MM.1S (cell line): ENCODE results near the gene GPR4.

Source experiments
- DNase-seq: peaks from one replicate; pipeline ENCODE4 v3.0.0-alpha.2; 2015
- H2AFZ ChIP-seq: fragments of 300-600 bp; sonication (generic); 2 replicates; pipeline ENCODE4 v1.6.0; 2016; ENCODE audit warnings: antibody characterized with exemption, low read length
- H3F3A ChIP-seq: fragments of 300-600 bp; sonication (generic); 2 replicates; pipeline ENCODE4 v1.6.1; 2016; ENCODE audit warnings: mild to moderate bottlenecking, antibody characterized with exemption, low read length, moderate library complexity, mixed read lengths; ENCODE audit not compliant: insufficient read depth
- H3K27ac ChIP-seq: fragments of 300-600 bp; sonication (generic); 2 replicates; pipeline ENCODE4 v1.5.1; 2016; ENCODE audit warnings: mild to moderate bottlenecking, low read length
- H3K27me3 ChIP-seq: fragments of 300-600 bp; sonication (generic); replicated peaks from 2 replicates; pipeline ENCODE4 v1.6.0; 2016; ENCODE audit warnings: low read length; ENCODE audit not compliant: insufficient read depth
- H3K36me3 ChIP-seq: fragments of 300-600 bp; sonication (generic); replicated peaks from 2 replicates; pipeline ENCODE4 v1.6.1; 2016; ENCODE audit warnings: mild to moderate bottlenecking, low read length, mixed read lengths; ENCODE audit not compliant: insufficient read depth
- H3K4me1 ChIP-seq: fragments of 300-600 bp; sonication (generic); 2 replicates; pipeline ENCODE4 v1.6.1; 2016; ENCODE audit warnings: low read length, mixed read lengths
- H3K4me2 ChIP-seq: fragments of 300-600 bp; sonication (generic); 2 replicates; pipeline ENCODE4 v1.6.0; 2016; ENCODE audit warnings: low read depth, low read length
- H3K4me3 ChIP-seq: fragments of 300-600 bp; sonication (generic); 2 replicates; pipeline ENCODE4 v1.5.1; 2016; ENCODE audit warnings: low read length, mixed read lengths
- H3K79me2 ChIP-seq: fragments of 300-600 bp; sonication (generic); 2 replicates; pipeline ENCODE4 v1.6.1; 2016; ENCODE audit warnings: mixed run types, low read length, mixed read lengths
- H3K9ac ChIP-seq: fragments of 300-600 bp; sonication (generic); 2 replicates; pipeline ENCODE4 v1.6.1; 2016; ENCODE audit warnings: low read length, mixed read lengths
- H3K9me2 ChIP-seq: fragments of 300-600 bp; sonication (generic); replicated peaks from 2 replicates; pipeline ENCODE4 v1.6.1; 2016; ENCODE audit warnings: mild to moderate bottlenecking, low read length, mixed read lengths; ENCODE audit not compliant: insufficient read depth
- H3K9me3 ChIP-seq: fragments of 300-600 bp; sonication (generic); replicated peaks from 2 replicates; pipeline ENCODE4 v1.6.1; 2016; ENCODE audit warnings: mild to moderate bottlenecking, low read length, mixed read lengths; ENCODE audit not compliant: insufficient read depth
- H4K20me1 ChIP-seq: fragments of 300-600 bp; sonication (generic); 2 replicates; pipeline ENCODE4 v1.6.1; 2016; ENCODE audit warnings: mild to moderate bottlenecking, low read length, moderate library complexity, mixed read lengths; ENCODE audit not compliant: insufficient read depth
- EZH2 ChIP-seq: fragments of 300-600 bp; sonication (generic); optimal IDR thresholded peaks from 2 replicates; pipeline ENCODE3; 2017; ENCODE audit warnings: low read depth, mild to moderate bottlenecking, antibody characterized with exemption, low read length, mixed read lengths
- EZH2phosphoT487 ChIP-seq: fragments of 300-600 bp; sonication (generic); IDR thresholded peaks from 2 replicates; pipeline ENCODE4 v1.6.1; 2018; ENCODE audit warnings: antibody characterized with exemption, low read length
- TF ChIP-seq, protein P1 (sequence below): fragments of 300-600 bp; sonication (generic); IDR thresholded peaks from 2 replicates; pipeline ENCODE4 v1.5.1; 2016; ENCODE audit warnings: antibody characterized with exemption, low read length, mixed read lengths

Gene GPR4

DNA sequence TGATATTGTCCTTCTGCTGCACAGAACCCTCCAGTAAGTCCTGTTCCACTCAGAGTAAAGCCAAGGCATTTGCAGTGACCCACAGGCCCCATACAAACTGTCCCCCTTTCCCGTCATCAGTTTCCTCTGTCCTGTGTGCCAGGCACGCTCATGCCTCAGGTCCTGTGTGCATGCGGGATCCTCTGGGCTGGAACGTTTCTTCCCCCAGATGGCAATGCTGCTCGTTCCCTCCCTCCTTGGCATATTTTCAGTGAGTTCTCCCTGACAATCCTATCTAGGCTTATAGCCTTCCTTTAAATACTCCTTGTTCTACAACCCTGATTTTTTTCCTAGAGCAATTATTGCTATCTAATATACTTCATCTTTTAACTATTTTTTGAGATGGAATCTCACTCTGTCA, 23.2 kb downstream of the GPR4 start:
- no peaks in the 10 kb centered on the region for H3K9me3 ChIP-seq
- H3K27ac ChIP-seq: no peak overlapping the region
- H3K4me3 ChIP-seq: no peak overlapping the region
- H3K79me2 ChIP-seq: peaks cover 62% of the 10 kb centered on the region
- no peak overlapping the region for H3K4me2 ChIP-seq
- peaks cover 11% of the 10 kb centered on the region for H3K4me1 ChIP-seq
- peaks cover 17% of the 10 kb centered on the region for H3F3A ChIP-seq
- DNase-seq: no peak
- no peak overlapping the region for H2AFZ ChIP-seq
- H3K36me3 ChIP-seq: no peaks in the 10 kb centered on the region
- H3K27me3 ChIP-seq: no peaks in the 10 kb centered on the region
- no peaks in the 10 kb centered on the region for H3K9me2 ChIP-seq
- no peaks in the 10 kb centered on the region for H4K20me1 ChIP-seq
- TF ChIP-seq, protein P1, sequence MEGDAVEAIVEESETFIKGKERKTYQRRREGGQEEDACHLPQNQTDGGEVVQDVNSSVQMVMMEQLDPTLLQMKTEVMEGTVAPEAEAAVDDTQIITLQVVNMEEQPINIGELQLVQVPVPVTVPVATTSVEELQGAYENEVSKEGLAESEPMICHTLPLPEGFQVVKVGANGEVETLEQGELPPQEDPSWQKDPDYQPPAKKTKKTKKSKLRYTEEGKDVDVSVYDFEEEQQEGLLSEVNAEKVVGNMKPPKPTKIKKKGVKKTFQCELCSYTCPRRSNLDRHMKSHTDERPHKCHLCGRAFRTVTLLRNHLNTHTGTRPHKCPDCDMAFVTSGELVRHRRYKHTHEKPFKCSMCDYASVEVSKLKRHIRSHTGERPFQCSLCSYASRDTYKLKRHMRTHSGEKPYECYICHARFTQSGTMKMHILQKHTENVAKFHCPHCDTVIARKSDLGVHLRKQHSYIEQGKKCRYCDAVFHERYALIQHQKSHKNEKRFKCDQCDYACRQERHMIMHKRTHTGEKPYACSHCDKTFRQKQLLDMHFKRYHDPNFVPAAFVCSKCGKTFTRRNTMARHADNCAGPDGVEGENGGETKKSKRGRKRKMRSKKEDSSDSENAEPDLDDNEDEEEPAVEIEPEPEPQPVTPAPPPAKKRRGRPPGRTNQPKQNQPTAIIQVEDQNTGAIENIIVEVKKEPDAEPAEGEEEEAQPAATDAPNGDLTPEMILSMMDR: no peak
- TF ChIP-seq EZH2 (no peak), EZH2phosphoT487 (no peak)
- H3K9ac ChIP-seq: no peak overlapping the region

DNA sequence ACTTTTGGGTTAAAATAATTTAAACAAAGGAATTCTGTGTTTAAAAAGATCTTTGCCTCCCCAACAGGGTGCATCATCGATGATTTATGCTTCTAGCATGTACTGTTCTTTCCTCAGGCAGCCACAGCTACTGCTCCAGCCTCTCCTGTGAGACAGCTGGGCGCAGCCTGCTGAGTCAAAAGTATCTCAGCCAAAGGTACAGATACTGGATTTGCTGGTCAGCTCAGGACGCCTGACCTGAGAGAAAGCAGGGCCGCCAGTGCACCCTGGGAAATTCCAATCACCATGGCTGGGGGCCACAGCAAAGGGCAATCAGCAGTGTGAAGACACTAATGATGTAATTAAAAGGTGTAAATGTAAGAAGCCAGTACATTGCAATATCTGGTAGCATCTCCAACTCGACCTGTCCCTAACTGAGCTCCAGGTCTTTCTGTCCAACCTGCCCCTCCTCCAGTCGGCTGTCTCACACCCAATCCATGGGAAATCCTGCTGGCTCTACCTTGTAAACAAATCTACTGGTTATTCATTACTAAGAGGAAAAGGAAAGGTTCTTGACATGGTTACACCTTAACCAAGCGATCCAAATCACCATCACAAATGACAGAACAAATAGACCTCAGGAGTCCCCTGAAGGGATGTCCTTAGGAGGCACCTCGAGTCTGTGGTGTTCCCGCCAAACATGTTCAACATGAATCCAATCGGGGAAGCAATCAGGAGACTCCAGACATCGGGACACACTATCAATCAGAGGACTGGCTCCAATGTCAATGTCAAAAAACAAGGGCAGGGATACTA, 24.7 kb downstream of the GPR4 start:
- H3K9me2 ChIP-seq: no peaks in the 10 kb centered on the region
- H3K9me3 ChIP-seq: no peaks in the 10 kb centered on the region
- H3K4me3 ChIP-seq: no peak overlapping the region
- H3K79me2 ChIP-seq: peaks cover 58% of the 10 kb centered on the region
- no peak overlapping the region for H3K9ac ChIP-seq
- peaks cover 11% of the 10 kb centered on the region for H3K4me1 ChIP-seq
- H3F3A ChIP-seq: peaks cover 17% of the 10 kb centered on the region
- H3K4me2 ChIP-seq: no peak overlapping the region
- no peaks in the 10 kb centered on the region for H3K27me3 ChIP-seq
- H2AFZ ChIP-seq: no peak overlapping the region
- no peaks in the 10 kb centered on the region for H4K20me1 ChIP-seq
- TF ChIP-seq, protein P1: no peak
- no peaks in the 10 kb centered on the region for H3K36me3 ChIP-seq
- DNase-seq: no peak
- no peak overlapping the region for H3K27ac ChIP-seq

DNA sequence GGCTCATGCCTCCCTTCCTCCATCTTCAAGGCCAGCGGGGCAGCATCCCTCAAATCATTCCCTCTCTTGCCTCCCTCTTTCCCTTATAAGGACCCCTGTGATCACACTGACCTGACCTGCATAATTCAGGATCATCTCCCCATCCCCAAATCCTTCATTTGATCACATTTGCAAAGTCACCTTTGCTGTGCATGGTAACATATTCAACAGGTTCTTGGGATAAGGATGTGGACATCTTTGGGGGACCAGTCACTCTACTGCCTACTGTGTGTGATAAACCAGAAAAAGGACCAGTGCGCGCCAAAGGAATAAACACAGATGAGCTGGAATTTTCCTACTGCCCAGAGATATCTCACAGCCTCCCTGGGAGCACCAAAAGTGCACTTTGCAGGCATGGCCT, 25.3 kb downstream of the GPR4 start:
- Histone ChIP-seq H3K36me3 (no peaks in the 10 kb centered on the region), H3K4me3 (no peak overlapping the region), H3K4me1 (peaks cover 11% of the 10 kb centered on the region), H3K79me2 (peaks cover 58% of the 10 kb centered on the region), H3K27me3 (no peaks in the 10 kb centered on the region), H3K9ac (no peak overlapping the region), H3K4me2 (no peak overlapping the region), H3K27ac (no peak overlapping the region), H4K20me1 (no peaks in the 10 kb centered on the region), H3K9me2 (no peaks in the 10 kb centered on the region), H2AFZ (no peak overlapping the region), H3F3A (peaks cover 17% of the 10 kb centered on the region), H3K9me3 (no peaks in the 10 kb centered on the region)
- DNase-seq: no peak
- TF ChIP-seq, protein P1: no peak
- TF ChIP-seq EZH2 (no peak), EZH2phosphoT487 (no peak)
